GM23248 (cell line): ENCODE data around the gene RBBP6. TPM values are rescaled to one million over a fixed set of nuclear protein-coding genes. Genes with fewer than 3 reads are reported as not detected.
"Not testable (repeated sequence)": the region's sequence is repeated elsewhere in the genome, so short reads cannot be mapped to it uniquely, and the experiment has no call there.

Source experiments
- DNase-seq: peaks from one replicate; pipeline ENCODE4 v3.0.0-alpha.2; 2015
- H2AFZ ChIP-seq: fragments of 200-600 bp; sonication (generic); 2 replicates; pipeline ENCODE4 v1.6.1; 2016; ENCODE audit warnings: antibody characterized with exemption
- H3F3A ChIP-seq: fragments of 200-600 bp; sonication (generic); 2 replicates; pipeline ENCODE4 v1.6.1; 2016; ENCODE audit warnings: mild to moderate bottlenecking, antibody characterized with exemption, mixed run types; ENCODE audit not compliant: insufficient read depth
- H3K27ac ChIP-seq: fragments of 200-600 bp; sonication (generic); 2 replicates; pipeline ENCODE4 v1.5.1; 2016; ENCODE audit warnings: mild to moderate bottlenecking
- H3K27me3 ChIP-seq: fragments of 200-600 bp; sonication (generic); replicated peaks from 2 replicates; pipeline ENCODE4 v1.6.1; 2016; ENCODE audit warnings: mild to moderate bottlenecking; ENCODE audit not compliant: insufficient read depth
- H3K36me3 ChIP-seq: fragments of 200-600 bp; sonication (generic); 2 replicates; pipeline ENCODE4 v1.6.1; 2016; ENCODE audit warnings: low read depth, mild to moderate bottlenecking
- H3K4me1 ChIP-seq: fragments of 200-600 bp; sonication (generic); 2 replicates; pipeline ENCODE4 v1.6.1; 2016; ENCODE audit warnings: mild to moderate bottlenecking; ENCODE audit not compliant: insufficient read depth
- H3K4me2 ChIP-seq: fragments of 200-600 bp; sonication (generic); one replicate; pipeline ENCODE4 v1.6.1; 2016; ENCODE audit warnings: mild to moderate bottlenecking; ENCODE audit not compliant: unreplicated experiment
- H3K4me3 ChIP-seq: fragments of 200-600 bp; sonication (generic); 2 replicates; pipeline ENCODE4 v1.5.1; 2016; ENCODE audit warnings: mild to moderate bottlenecking
- H3K79me2 ChIP-seq: fragments of 200-600 bp; sonication (generic); 2 replicates; pipeline ENCODE4 v1.6.1; 2016; ENCODE audit warnings: mild to moderate bottlenecking; ENCODE audit not compliant: insufficient read depth
- H3K9ac ChIP-seq: fragments of 200-600 bp; sonication (generic); 2 replicates; pipeline ENCODE4 v1.6.1; 2016; ENCODE audit warnings: mild to moderate bottlenecking
- H3K9me2 ChIP-seq: fragments of 200-600 bp; sonication (generic); 2 replicates; pipeline ENCODE4 v1.6.1; 2016; ENCODE audit warnings: mixed run types, mild to moderate bottlenecking, moderate library complexity; ENCODE audit not compliant: insufficient read depth
- H3K9me3 ChIP-seq: fragments of 200-600 bp; sonication (generic); one replicate; pipeline ENCODE4 v1.6.1; 2017; ENCODE audit warnings: low read depth
- H4K20me1 ChIP-seq: fragments of 200-600 bp; sonication (generic); 2 replicates; pipeline ENCODE4 v1.6.0; 2016; ENCODE audit not compliant: insufficient read depth
- EZH2 ChIP-seq: fragments of 200-600 bp; sonication (generic); IDR thresholded peaks from 2 replicates; pipeline ENCODE4 v1.6.1; 2018; ENCODE audit warnings: antibody characterized with exemption, mild to moderate bottlenecking; ENCODE audit not compliant: insufficient read depth, poor library complexity, severe bottlenecking
- EZH2phosphoT487 ChIP-seq: fragments of 200-600 bp; sonication (generic); IDR thresholded peaks from 2 replicates; pipeline ENCODE4 v1.6.1; 2018; ENCODE audit warnings: antibody characterized with exemption, moderate library complexity, mild to moderate bottlenecking, low read depth; ENCODE audit not compliant: insufficient read depth
- WGBS, 2 experiments: methylation state at CpG; one replicate each; pipeline ENCODE4 v1.1.6; 2015 to 2017; ENCODE audit warnings: low lambda C conversion rate in 2 of 2, low coverage in 1 of 2; ENCODE audit errors: missing lambda C conversion rate in 2 of 2; 5-methylcytosine and 5-hydroxymethylcytosine counted together
- in situ Hi-C: fragments of 300-500 bp; cut with MboI; formaldehyde crosslinking; loops from 2 replicates; pipeline ENCODE4 v1.15.0; 2020
- polyA plus RNA-seq: library from polyadenylated mRNA; unstranded; fragments of >200 nt; fragmentation: Nextera tagmentation; extraction: Ambion mirVana; gene quantifications from 2 replicates; pipeline ENCODE4 v1.2.1, GENCODE V29; 2016
- total RNA-seq: library from RNA; depleted of rRNA; stranded (reverse); fragments of >200 nt; shearing (Covaris generic); gene quantifications from 2 replicates; pipeline ENCODE4 v1.2.3, GENCODE V29; 2014; rRNA removed

The RBBP6 gene
- total and polyA plus RNA-seq, 2 experiments from 2014 or later = 13.8 to 17.3 TPM

DNA sequence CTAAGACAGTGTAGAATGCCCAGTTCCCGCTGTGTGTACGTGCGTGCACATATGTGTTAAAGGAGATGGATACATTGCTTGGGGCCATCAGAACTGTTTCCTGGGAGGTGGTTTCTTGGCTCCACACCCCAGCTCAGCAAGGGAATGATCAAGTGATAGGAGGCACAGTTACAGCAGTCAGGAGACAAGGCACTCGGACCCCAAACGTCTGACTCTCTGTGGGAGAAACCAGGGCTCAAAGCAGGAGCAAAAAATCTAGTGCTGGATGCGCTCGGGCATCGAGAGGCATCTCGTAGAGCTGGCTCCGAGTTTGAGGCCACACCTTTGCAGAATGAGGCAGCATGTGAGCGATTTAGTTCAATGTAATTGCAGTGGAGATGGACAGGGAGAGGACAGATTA lies 71.9 kb downstream of the RBBP6 start:
- H3K4me1 ChIP-seq = 0 out of 2 replicates have a peak, but pooled peaks cover 7% of the 10 kb centered on the region
- H3K9me2 ChIP-seq = no peaks in the 10 kb centered on the region
- in situ Hi-C loops = no loop called here
- no peaks in the 10 kb centered on the region for H3K36me3 ChIP-seq
- no peak overlapping the region for H3K4me2 ChIP-seq
- no peaks in the 10 kb centered on the region for H3K79me2 ChIP-seq
- WGBS, 2 experiments = 83 to 87% methylated on average over 11 of the region's 11 CpGs
- H3K9ac ChIP-seq = no peak overlapping the region
- DNase-seq = no peak
- no peaks in the 10 kb centered on the region for H3F3A ChIP-seq
- no peak overlapping the region for H2AFZ ChIP-seq
- H3K4me3 ChIP-seq = no peak overlapping the region
- TF ChIP-seq EZH2 = no peak
- no peak for TF ChIP-seq EZH2phosphoT487
- no peak overlapping the region for H3K27ac ChIP-seq
- H4K20me1 ChIP-seq = no peaks in the 10 kb centered on the region
- peaks cover 13% of the 10 kb centered on the region for H3K27me3 ChIP-seq
- H3K9me3 ChIP-seq = no peaks in the 10 kb centered on the region

DNA sequence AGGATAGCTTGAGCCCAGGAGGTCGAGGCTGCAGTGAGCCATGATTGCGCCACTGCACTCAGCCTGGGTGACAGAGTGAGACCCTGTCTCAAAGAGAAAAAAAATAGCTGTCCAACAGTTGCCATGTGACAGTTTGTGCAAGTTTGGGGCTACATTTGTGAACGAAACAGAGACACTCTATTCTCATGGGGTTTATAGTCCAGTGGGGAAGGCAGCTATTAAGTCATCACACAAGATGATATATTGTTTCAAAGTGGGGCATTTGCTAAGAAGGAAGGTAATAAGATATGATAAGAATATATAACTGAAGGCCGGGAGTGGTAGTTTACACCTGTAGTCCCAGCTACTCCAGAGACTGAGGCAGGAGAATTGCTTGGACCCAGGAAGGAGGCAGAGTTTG lies 73.3 kb downstream of the RBBP6 start:
- no peak overlapping the region for H3K9ac ChIP-seq
- TF ChIP-seq EZH2phosphoT487 (no peak), EZH2 (no peak)
- H3K27me3 ChIP-seq = peaks cover 13% of the 10 kb centered on the region
- WGBS, 2 experiments = 87 to 96% methylated on average over 4 of the region's 4 CpGs
- no peak overlapping the region for H2AFZ ChIP-seq
- H3K4me3 ChIP-seq = no peak overlapping the region
- in situ Hi-C loops = no loop called here
- H3K9me2 ChIP-seq = no peaks in the 10 kb centered on the region
- H3F3A ChIP-seq = no peaks in the 10 kb centered on the region
- H3K4me1 ChIP-seq = 0 out of 2 replicates have a peak, but pooled peaks cover 7% of the 10 kb centered on the region
- no peak overlapping the region for H3K4me2 ChIP-seq
- H3K27ac ChIP-seq = no peak overlapping the region
- H3K36me3 ChIP-seq = no peaks in the 10 kb centered on the region
- H4K20me1 ChIP-seq = no peaks in the 10 kb centered on the region
- DNase-seq = no peak
- no peaks in the 10 kb centered on the region for H3K79me2 ChIP-seq
- no peaks in the 10 kb centered on the region for H3K9me3 ChIP-seq

DNA sequence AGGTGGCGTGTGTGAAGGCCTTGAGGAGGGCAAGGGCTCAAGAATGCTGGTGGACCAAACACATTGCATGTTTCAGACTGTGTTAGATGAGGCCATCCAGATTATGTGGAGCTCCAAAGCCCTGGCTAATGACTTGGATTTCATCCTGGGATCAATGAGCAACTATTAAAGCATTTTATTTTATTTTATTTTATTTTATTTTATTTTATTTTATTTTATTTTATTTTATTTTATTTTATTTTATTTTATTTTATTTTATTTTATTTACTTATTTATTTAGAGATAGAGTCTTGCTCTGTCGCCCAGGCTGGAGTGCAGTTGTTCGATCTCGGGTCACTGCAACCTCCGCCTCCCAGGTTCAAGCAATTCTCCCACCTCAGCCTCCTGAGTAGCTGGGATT lies 73.9 kb downstream of the RBBP6 start:
- H3K79me2 ChIP-seq, H3K27ac ChIP-seq, H3K9me2 ChIP-seq, H3K4me3 ChIP-seq, DNase-seq, H3K36me3 ChIP-seq, H4K20me1 ChIP-seq, H3F3A ChIP-seq, H3K4me2 ChIP-seq, in situ Hi-C loops, H3K4me1 ChIP-seq, H3K9me3 ChIP-seq, H3K9ac ChIP-seq, H2AFZ ChIP-seq: not testable (repeated sequence)
- peaks cover 13% of the 10 kb centered on the region for H3K27me3 ChIP-seq
- WGBS, 2 experiments = 91 to 96% methylated on average over 5 of the region's 5 CpGs

DNA sequence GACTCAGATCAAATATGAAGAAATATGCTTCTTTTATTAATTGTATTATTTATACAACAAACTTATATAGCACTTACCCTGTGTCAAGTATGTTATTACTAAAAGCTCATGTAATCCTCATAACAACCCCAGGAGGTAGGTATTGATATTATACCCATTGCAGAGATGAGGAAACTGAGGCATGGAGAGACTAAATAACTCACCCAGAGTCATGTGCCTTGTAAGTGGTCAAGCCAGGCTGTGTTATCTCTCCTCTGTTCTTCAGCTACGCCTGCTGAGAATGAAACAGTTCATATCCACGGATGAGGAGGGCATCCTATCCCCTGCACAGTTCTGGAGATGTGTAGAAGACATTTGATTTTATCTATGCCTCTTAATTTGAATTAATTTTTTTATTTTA lies 78.1 kb downstream of the RBBP6 start:
- in situ Hi-C loops = no loop called here
- WGBS, 2 experiments = 67 to 74% methylated on average over 2 of the region's 2 CpGs

More for the DNA sequence above, 78.1 kb downstream of the RBBP6 start:
- Histone ChIP-seq H3K4me3 (no peak overlapping the region), H3K36me3 (no peaks in the 10 kb centered on the region), H4K20me1 (no peaks in the 10 kb centered on the region), H3F3A (no peaks in the 10 kb centered on the region), H3K27ac (no peak overlapping the region), H3K9ac (no peak overlapping the region), H2AFZ (no peak overlapping the region), H3K4me1 (no peaks in the 10 kb centered on the region), H3K9me3 (no peaks in the 10 kb centered on the region), H3K4me2 (no peak overlapping the region), H3K27me3 (no peaks in the 10 kb centered on the region), H3K9me2 (no peaks in the 10 kb centered on the region), H3K79me2 (no peaks in the 10 kb centered on the region)
- TF ChIP-seq EZH2phosphoT487 (no peak), EZH2 (no peak)
- DNase-seq = no peak

Other genes starting within 250 kb of the RBBP6 start
- 13.1 and 18.1 TPM in 2 replicates for gene TNRC6A, start 190.1 kb downstream of the RBBP6 start, total RNA-seq
- 12.5 and 14.2 TPM in 2 replicates for gene TNRC6A, start 190.1 kb downstream of the RBBP6 start, polyA plus RNA-seq